Activated T-cell treated with anti-CD3 and anti-CD28 coated beads, Interleukin-2, amount 50 U/mL, for 24 hours (primary cell): ENCODE results near the gene ZNF200.

ENCODE experiments used
- DNase-seq: peaks from one replicate; pipeline ENCODE4 v3.0.0-alpha.2; 2020
- H3K27ac Mint-ChIP-seq: 2 replicates; pipeline ENCODE4 v1.8.0; 2020; ENCODE audit warnings: mild to moderate bottlenecking, mixed read lengths
- H3K27me3 Mint-ChIP-seq: 2 replicates; pipeline ENCODE4 v1.8.0; 2020; ENCODE audit warnings: mixed read lengths
- H3K36me3 Mint-ChIP-seq: 2 replicates; pipeline ENCODE4 v1.8.0; 2020; ENCODE audit warnings: low read depth, mixed read lengths
- H3K4me1 Mint-ChIP-seq: 2 replicates; pipeline ENCODE4 v1.8.0; 2020; ENCODE audit warnings: low read depth, mixed read lengths
- H3K4me3 Mint-ChIP-seq: 2 replicates; pipeline ENCODE4 v1.8.0; 2020; ENCODE audit warnings: mild to moderate bottlenecking, moderate library complexity, mixed read lengths
- H3K9me3 Mint-ChIP-seq: 2 replicates; pipeline ENCODE4 v1.8.0; 2020; ENCODE audit warnings: mixed read lengths

The ZNF200 gene

DNA sequence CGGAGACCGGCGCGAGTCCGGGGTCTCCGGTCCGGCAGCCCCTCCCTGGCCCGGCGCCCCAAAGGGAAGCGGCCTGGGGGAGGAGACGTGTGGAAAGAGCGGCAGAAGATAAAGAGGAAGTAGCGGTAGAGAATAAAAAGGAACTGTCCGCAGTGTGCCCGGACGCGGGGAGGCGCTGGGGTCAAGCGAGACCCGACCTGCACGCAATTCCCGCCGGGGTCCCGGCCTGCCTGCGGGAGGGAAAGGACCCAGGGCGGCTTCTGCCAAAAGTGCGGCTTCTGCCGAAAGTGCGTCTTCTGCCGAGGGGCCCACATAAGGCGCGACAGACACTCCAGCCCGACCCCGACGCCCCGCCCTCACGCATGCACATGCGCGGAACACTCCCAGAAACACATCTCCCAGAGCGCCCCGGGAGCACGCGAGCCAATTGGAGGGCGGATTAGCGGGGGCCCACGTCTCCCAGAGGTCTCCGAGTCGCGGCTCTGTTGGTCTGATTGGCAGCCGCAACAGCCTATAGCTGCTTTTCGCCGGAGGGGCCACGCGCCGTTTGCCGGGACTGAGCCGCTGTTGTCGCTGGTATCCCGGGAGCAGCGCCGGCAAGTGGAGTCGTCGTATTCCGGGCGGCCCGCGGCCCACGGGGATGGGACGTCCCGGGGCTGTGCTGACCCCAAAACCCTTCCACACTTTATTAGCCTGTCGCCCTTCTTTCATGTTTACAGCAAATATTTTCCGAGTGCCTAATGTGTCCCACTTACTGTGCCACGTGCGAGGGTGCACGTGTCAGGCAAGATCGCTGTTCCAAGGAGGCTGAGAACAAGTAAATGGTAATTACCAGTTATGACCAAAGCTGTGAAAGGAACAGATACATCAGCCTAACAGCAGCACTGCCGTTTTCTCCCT, 29.4 kb upstream of the ZNF200 start:
- peak overlapping the region; percentile 95 for H3K27ac Mint-ChIP-seq
- H3K9me3 Mint-ChIP-seq = peaks cover 5% of the 10 kb centered on the region
- H3K4me3 Mint-ChIP-seq = peak overlapping the region; percentile 81
- H3K36me3 Mint-ChIP-seq = peaks cover 41% of the 10 kb centered on the region
- H3K4me1 Mint-ChIP-seq = peaks cover 41% of the 10 kb centered on the region
- no peaks in the 10 kb centered on the region for H3K27me3 Mint-ChIP-seq
- peak; percentile 98 for DNase-seq

DNA sequence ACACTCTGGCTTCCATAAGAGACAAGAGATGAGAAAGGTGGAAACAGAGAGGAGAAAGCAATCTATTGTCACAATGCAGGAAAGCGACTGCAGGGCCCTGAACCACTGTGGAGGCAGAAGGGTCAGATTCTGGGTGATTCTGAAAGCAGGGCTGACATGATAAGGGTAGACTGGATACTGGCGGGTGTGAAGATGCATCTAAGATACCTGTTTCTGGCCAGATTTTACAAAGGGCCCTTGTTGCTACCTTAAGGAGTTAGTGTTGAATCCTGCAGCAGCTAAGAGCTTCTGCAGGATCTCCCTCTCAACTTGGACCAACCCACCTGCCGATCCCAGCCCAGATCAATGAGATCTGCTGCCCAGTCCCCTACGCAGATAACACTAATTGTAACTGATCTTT, 27.6 kb upstream of the ZNF200 start:
- peak overlapping the region; percentile 81 for H3K4me3 Mint-ChIP-seq
- no peak for DNase-seq
- peaks cover 40% of the 10 kb centered on the region for H3K4me1 Mint-ChIP-seq
- H3K27ac Mint-ChIP-seq = peak overlapping the region; percentile 95
- no peaks in the 10 kb centered on the region for H3K9me3 Mint-ChIP-seq
- no peaks in the 10 kb centered on the region for H3K27me3 Mint-ChIP-seq
- peaks cover 28% of the 10 kb centered on the region for H3K36me3 Mint-ChIP-seq

DNA sequence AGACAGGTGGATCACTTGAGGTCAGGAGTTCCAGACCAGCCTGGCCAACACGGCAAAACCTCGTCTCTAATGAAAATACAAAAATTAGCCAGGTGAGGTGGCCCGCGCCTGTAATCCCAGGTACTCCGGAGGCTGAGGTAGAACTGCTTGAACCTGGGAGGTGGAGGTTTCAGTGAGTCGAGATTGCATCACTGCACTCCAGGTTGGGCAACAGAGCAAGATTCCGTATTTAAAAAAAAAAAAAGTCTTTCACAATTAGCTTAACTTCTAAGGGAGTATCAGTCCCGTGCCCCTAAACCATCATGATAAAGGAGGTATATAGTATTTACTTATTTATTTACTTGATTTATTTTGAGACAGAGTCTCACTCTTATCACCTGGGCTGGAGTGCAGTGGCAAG, 24.9 kb upstream of the ZNF200 start:
- no peak for DNase-seq
- no peaks in the 10 kb centered on the region for H3K9me3 Mint-ChIP-seq
- no peak overlapping the region for H3K4me3 Mint-ChIP-seq
- peaks cover 22% of the 10 kb centered on the region for H3K4me1 Mint-ChIP-seq
- H3K27me3 Mint-ChIP-seq = no peaks in the 10 kb centered on the region
- H3K36me3 Mint-ChIP-seq = peaks cover 7% of the 10 kb centered on the region
- H3K27ac Mint-ChIP-seq = no peak overlapping the region

DNA sequence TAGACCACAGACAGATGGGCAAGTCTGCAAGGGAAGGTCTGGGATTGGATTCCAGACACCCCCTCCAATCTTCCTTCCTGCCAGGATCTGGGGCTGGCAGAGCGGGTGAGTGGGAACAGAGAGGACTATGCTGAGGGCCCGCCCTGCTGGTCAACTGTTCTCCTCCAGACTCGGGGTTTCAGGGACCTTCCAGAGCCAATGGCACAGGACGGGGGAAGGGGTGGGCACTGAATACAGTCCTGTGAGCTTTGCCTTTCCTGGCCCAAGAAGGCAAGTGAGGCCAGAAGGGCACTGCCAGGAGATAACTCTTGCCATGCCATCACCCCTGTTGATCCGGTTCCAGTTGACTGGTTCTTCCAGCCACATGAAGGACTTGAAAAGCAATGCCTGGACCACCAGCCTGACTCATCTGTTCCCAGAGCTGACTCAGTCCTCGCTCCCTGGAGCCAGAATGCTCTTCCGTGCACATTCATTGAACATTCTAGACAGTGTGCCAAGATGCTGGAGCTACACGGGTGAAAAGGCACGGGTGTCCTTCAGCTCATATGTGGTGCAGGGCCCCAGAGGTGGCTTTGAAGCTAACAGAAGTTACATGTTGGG, 22.0 kb upstream of the ZNF200 start:
- Mint-ChIP-seq H3K27ac (no peak overlapping the region), H3K27me3 (peaks cover 2% of the 10 kb centered on the region), H3K9me3 (no peaks in the 10 kb centered on the region), H3K4me1 (peaks cover 3% of the 10 kb centered on the region), H3K36me3 (no peaks in the 10 kb centered on the region), H3K4me3 (no peak overlapping the region)
- DNase-seq = no peak

DNA sequence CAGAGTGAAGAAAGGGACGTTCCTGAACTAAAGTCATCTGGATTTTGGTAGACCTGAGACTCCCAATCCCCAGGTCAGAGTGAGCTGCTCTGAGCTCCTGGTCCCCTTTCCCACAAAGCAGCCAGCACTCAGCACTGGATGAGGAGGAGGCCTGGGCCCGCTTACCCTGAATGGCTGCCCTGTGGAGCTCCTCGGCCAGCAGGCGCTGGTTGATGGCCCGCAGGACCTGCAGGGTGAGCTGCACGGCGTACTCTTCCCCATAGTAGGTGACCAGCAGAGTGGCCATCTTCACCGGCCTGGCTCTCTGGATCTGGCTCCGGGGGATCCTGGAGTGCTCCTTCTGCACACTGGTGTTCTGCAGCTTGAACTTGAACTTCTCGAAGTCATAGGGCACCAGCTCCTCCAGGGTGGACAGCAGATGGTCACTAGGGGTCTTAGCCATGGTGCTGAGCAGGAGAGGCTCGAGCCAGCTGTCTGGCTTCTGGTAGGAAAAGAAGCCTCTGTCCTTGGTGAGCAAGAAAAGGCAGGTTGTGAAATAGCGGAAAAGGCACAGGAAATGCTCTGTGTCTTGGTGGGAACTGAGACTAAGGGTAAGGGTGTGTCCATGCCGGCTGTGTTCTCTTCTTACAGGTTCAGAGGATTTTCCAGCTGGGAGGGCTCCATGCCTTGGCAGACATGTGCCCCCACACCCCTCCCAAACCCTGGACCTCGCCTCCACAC, 21.3 kb upstream of the ZNF200 start, which contains the start of gene MEFV:
TSS of gene MEFV (minus strand) at position 488 of the 720 bp plus-strand sequence. CDS start at position 442, 46 bp downstream.
- Mint-ChIP-seq H3K36me3 (no peaks in the 10 kb centered on the region), H3K9me3 (no peaks in the 10 kb centered on the region), H3K4me1 (no peaks in the 10 kb centered on the region), H3K27me3 (peaks cover 3% of the 10 kb centered on the region), H3K4me3 (no peak within 1 kb of the TSS), H3K27ac (no peak within 1 kb of the TSS)
- DNase-seq = no peak

DNA sequence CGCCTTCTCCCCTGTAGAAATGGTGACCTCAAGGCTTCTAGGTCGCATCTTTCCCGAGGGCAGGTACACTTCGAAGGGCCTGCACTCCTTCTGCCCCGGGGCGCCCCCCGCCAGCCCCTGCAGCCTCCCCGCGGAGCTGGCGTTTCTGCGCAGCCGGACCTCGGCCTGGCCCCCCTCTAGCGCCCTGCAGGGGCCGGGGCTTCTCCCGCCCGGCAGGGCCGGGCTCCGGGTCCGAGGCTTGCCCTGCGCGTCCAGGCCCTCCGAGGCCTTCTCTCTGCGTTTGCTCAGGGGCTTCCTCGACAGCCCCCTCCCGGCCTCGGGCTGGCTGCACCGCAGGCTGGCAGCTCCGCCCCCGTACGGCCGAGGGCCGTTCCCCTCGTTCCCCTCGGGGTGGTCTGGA, 19.4 kb upstream of the ZNF200 start:
- no peaks in the 10 kb centered on the region for H3K36me3 Mint-ChIP-seq
- no peak for DNase-seq
- peaks cover 6% of the 10 kb centered on the region for H3K27me3 Mint-ChIP-seq
- no peaks in the 10 kb centered on the region for H3K9me3 Mint-ChIP-seq
- H3K27ac Mint-ChIP-seq = no peak overlapping the region
- H3K4me3 Mint-ChIP-seq = no peak overlapping the region
- no peaks in the 10 kb centered on the region for H3K4me1 Mint-ChIP-seq

DNA sequence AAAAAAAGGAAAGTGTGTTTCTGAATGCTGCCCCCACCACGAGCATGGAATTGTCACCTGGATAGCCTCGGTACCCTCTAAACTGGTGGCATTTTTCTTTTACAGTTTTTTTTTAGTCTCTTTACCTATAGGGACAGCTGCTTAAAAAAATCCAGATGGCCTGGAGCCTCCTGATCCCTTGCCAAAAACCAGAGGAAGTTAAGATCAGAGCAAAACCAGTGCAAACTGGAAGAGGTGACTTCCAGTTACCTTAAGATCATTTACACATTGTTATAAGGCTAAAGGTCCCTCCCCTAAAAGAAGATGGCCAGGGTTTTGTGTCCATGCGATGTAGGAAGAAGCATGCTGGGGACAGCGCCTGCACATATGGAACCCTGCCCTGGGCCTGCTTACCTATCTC, 18.0 kb upstream of the ZNF200 start:
- H3K36me3 Mint-ChIP-seq = no peaks in the 10 kb centered on the region
- peaks cover 6% of the 10 kb centered on the region for H3K27me3 Mint-ChIP-seq
- no peak for DNase-seq
- no peaks in the 10 kb centered on the region for H3K4me1 Mint-ChIP-seq
- H3K4me3 Mint-ChIP-seq = no peak overlapping the region
- no peaks in the 10 kb centered on the region for H3K9me3 Mint-ChIP-seq
- H3K27ac Mint-ChIP-seq = no peak overlapping the region

DNA sequence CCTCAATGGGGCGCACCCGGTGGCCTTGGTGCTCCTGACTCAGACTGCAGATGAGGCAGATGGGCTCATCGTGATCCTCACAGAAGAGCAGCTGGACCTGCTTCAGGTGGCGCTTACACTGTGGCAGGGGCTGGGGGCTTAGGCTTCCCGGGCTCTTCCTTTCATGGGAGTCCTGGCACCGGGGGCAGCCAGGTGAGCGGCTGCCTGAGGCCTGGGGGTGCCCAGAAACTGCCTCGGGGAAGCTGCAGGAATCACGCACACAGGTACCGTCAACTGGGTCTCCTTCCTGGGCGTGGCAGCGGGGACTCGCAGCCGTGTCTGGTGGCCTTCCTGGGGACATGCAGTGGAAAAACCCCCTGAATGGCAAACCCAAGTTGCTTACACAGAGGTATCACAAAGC, 14.5 kb upstream of the ZNF200 start:
- DNase-seq = no peak
- Mint-ChIP-seq H3K4me3 (no peak overlapping the region), H3K9me3 (no peaks in the 10 kb centered on the region), H3K4me1 (no peaks in the 10 kb centered on the region), H3K36me3 (no peaks in the 10 kb centered on the region), H3K27ac (no peak overlapping the region), H3K27me3 (peaks cover 6% of the 10 kb centered on the region)

DNA sequence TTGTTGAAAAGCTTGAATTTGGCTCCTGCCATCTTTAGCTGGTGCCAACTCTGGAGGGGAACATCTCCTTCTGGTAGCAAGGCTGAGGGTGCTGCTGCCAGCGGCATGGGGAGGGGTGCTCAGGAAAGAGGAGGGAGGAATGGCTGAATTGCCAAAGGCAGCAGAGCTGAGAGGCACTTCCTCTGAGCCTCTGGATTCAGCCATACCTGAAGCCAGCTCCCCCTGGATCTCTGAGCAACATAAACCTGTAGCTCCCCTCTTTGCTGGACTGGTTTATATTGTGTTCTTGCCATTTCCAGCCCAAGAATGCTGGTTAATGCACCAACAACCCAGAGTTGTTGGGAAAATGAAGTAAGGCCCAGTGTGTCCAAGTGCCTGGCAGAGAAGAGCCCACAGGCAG, 14.1 kb upstream of the ZNF200 start:
- Mint-ChIP-seq H3K27ac (no peak overlapping the region), H3K9me3 (no peaks in the 10 kb centered on the region), H3K4me3 (no peak overlapping the region), H3K27me3 (peaks cover 6% of the 10 kb centered on the region), H3K4me1 (peaks cover 2% of the 10 kb centered on the region), H3K36me3 (no peaks in the 10 kb centered on the region)
- DNase-seq = no peak

DNA sequence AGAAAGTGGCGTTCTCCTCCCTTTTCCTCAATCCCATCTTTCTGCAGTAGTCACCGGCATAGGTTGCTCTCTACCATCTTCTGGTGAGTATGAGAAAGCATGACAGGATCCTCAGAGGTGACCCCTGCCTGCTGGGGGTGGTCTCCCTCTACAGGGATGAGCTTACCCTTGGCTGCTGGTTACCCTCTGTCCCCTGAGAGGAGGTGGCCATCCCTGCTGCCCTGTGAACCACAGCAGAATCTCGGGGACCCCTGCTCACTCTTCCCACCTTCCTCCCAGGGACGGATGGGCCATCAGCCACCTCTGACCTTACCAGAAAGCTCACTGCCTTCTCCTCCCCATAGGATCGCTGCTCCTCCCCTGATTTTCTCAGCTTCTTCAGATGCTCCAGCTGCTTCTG, 13.6 kb upstream of the ZNF200 start:
- Mint-ChIP-seq H3K36me3 (no peaks in the 10 kb centered on the region), H3K27ac (no peak overlapping the region), H3K4me3 (no peak overlapping the region), H3K9me3 (no peaks in the 10 kb centered on the region), H3K27me3 (peaks cover 6% of the 10 kb centered on the region), H3K4me1 (peaks cover 5% of the 10 kb centered on the region)
- DNase-seq = no peak

DNA sequence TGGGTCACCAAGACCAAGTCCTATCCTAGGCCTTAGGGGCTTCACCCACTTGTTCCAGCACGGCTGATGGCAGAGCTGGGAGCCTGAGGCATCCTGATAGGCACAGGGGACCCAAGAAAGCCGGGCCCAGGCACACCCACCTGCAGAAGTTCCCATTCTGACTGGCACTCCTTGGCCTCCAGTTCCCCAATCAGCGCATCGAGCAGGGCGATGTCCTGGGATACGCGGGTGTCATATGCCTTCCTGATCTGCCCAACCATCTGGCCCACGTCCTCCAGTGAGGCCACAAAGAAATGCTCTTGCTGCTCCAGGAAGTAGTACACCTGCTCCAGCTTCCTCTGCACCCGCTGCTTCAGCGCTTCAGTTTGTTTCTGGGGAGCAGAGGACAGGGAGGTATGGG, 11.9 kb upstream of the ZNF200 start:
- no peak overlapping the region for H3K27ac Mint-ChIP-seq
- H3K36me3 Mint-ChIP-seq = no peaks in the 10 kb centered on the region
- peaks cover 5% of the 10 kb centered on the region for H3K4me1 Mint-ChIP-seq
- no peaks in the 10 kb centered on the region for H3K9me3 Mint-ChIP-seq
- peaks cover 14% of the 10 kb centered on the region for H3K27me3 Mint-ChIP-seq
- no peak overlapping the region for H3K4me3 Mint-ChIP-seq
- DNase-seq = no peak

DNA sequence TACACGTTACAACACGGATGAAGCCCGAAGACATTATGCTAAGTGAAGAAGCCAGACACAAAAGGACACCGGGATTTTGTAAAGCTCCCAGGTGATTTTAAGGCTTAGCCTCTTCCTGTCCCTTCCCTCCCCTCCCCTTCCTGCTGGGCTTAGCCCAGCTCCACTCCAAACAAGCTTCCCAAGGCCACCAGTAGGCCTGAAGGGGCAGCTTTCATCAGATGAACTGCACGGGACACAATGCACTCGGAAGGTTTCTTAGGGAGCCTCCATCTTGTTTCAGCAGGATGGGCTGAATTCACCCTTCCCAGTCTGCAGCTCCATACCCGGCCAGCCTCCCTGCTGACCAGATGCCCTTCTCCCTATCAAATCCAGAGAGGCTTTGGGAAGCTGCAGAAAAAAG, 11.0 kb upstream of the ZNF200 start:
- H3K27ac Mint-ChIP-seq = no peak overlapping the region
- H3K36me3 Mint-ChIP-seq = no peaks in the 10 kb centered on the region

DNA sequence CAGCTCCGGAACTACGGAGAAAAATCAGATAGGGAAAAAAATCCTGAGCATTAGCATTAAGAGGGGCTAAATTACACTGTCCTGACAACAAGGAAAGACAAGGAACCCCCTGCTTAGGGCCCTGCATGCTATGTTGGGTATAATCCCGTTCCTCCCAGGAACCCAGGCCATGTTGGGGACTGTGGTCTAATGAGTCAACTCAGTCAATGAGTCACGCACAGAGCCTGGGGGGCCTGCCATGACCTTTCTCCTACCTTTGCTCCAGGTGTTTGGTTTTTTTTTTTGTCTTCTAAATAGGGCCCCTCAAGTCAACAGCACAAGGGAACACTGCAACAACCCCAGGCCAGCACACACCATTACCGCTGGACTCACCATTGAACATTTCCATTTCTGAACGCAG, 8.9 kb upstream of the ZNF200 start:
- no peak overlapping the region for H3K4me3 Mint-ChIP-seq
- H3K36me3 Mint-ChIP-seq = no peaks in the 10 kb centered on the region
- no peaks in the 10 kb centered on the region for H3K9me3 Mint-ChIP-seq
- H3K27me3 Mint-ChIP-seq = peaks cover 10% of the 10 kb centered on the region
- peaks cover 5% of the 10 kb centered on the region for H3K4me1 Mint-ChIP-seq
- no peak for DNase-seq
- H3K27ac Mint-ChIP-seq = no peak overlapping the region

More for the DNA sequence above, 11.0 kb upstream of the ZNF200 start:
- peaks cover 5% of the 10 kb centered on the region for H3K4me1 Mint-ChIP-seq
- H3K9me3 Mint-ChIP-seq = no peaks in the 10 kb centered on the region
- DNase-seq = no peak
- H3K4me3 Mint-ChIP-seq = no peak overlapping the region
- peaks cover 11% of the 10 kb centered on the region for H3K27me3 Mint-ChIP-seq

DNA sequence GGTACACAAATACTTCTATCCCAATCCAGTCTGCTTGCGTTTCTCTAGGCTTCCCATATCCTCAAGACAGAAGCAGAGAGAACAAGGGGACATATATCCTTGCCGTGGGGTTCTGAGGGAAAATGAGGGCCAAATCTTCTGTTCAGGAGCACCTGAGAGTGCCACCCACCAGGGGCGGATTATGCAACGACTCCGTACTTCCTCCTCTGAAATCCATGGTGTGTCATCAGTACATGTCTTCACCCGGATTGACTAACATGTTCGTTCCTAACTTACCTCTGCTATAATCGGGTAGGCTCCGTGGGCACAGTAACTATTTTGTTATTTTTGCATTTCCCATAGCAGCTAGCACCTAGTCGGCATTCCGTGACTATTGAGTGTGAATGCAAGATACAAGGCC, 7.8 kb upstream of the ZNF200 start:
- peaks cover 10% of the 10 kb centered on the region for H3K27me3 Mint-ChIP-seq
- H3K9me3 Mint-ChIP-seq = no peaks in the 10 kb centered on the region
- peaks cover 5% of the 10 kb centered on the region for H3K4me1 Mint-ChIP-seq
- H3K4me3 Mint-ChIP-seq = no peak overlapping the region
- no peak overlapping the region for H3K27ac Mint-ChIP-seq
- H3K36me3 Mint-ChIP-seq = no peaks in the 10 kb centered on the region
- DNase-seq = no peak

DNA sequence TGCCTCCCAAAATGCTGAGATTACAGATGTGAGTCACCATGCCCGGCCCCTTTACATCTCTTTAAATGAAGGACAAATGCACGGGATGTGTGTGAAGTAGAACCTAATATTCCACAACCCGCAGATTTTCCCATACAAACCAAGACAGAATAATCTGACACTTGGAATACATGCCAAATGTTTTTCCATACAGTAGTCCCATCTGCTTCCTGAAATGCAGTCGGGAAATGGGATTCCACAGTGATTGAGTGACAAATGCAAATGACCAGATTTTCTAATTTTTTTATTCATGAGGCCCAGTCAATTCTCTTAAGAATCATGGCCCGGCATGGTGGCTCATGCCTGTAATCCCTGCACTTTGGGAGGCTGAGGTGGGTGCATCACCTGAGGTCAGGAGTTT, 6.8 kb upstream of the ZNF200 start:
- H3K9me3 Mint-ChIP-seq = no peaks in the 10 kb centered on the region
- H3K27ac Mint-ChIP-seq = no peak overlapping the region
- peaks cover 8% of the 10 kb centered on the region for H3K27me3 Mint-ChIP-seq
- H3K4me3 Mint-ChIP-seq = no peak overlapping the region
- H3K36me3 Mint-ChIP-seq = no peaks in the 10 kb centered on the region
- H3K4me1 Mint-ChIP-seq = peaks cover 5% of the 10 kb centered on the region
- no peak for DNase-seq
